ENCODE results near the gene COL9A1. TPM values are rescaled to one million over a fixed set of nuclear protein-coding genes. Genes with fewer than 3 reads are reported as not detected.
"Not testable (repeated sequence)": the region's sequence is repeated elsewhere in the genome, so short reads cannot be mapped to it uniquely, and the experiment has no call there.

COL9A1 gene
- polyA plus RNA-seq (2013, experiment 1 of 2; ENCODE audit: insufficient read length) = not detected
- polyA plus RNA-seq (2013, experiment 2 of 2; ENCODE audit: insufficient read length) = 0.32 TPM

- no peak for DNase-seq
These were observed at the start of gene COL9A1 for GRCh38 chr6:70303034-70303525. TSS of gene COL9A1 (minus strand) at chr6:70303084. CDS start at chr6:70302924, 160 bp downstream.

DNA sequence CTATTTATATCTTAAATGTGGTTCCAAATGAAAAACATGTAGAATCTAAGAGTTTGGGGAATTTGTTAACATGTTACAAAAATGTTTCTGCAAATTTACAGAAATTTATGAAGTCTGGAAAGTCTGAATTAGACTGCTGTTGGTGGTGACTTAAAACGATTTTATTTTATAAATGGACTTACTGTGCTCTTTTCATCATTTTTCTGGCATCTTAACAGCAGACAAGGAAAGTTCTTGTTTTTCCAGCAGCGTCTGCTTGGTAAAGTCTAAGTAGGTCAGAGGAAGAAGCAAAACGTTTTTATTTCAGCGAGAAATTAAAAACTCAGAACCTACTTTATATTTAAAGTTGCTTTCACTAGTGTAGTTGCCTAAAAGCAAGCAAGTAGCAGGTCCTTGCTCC lies 48.6 kb upstream of the COL9A1 start:
- no peak for DNase-seq

DNA sequence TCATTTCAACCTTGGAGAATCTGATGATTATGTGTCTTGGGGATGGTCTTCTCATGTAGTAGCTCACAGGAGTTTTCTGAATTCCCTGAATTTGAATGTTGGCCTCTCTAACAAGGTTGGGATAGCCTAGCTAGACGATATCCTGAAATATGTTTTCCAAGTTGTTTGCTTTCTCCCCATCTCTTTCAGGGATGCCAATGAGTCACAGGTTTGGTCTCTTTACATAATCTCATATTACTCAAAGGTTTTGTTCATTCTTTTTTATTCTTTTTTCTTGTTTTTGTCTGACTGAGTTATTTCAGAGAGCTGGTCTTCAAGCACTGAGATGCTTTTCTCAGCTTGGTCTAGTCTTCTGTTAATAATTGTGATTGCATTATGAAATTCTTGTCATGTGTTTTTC lies 42.7 kb upstream of the COL9A1 start:
- DNase-seq = no peak

DNA sequence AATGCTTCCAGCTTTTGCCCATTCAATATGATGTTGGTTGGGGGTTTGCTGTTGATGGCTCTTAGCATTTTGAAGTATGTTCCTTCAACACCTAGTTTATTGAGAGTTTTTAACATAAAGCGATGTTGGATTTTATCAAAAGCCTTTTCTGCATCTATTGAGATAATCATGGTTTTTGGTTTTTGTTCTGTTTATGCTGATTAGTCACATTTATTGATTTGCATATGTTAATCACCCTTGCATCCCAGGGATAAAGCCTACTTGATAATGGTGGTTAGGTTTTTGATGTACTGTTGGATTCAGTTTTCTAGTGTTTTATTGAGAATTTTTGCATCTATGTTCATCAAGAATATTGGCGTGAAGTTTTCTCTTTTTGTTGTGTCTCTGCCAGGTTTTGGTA lies 40.4 kb upstream of the COL9A1 start:
- DNase-seq = no peak

DNA sequence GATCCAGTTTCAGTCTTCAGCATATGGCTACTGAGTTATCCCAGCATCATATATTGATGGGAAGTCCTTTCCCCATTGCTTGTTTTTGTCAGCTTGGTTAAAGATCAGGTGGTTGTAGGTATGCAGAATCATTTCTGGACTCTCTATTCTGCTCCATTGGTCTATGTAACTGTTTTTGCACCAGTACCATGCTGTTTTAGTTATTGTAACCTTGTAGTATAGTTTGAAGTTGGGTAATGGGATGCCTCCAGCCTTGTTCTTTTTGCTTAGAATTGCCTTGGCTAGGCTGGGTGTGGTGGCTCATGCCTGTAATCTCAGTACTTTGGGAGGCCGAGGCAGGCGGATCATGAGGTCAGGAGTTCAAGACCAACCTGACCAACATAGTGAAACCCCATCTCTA lies 36.9 kb upstream of the COL9A1 start:
- not testable (repeated sequence) for DNase-seq

DNA sequence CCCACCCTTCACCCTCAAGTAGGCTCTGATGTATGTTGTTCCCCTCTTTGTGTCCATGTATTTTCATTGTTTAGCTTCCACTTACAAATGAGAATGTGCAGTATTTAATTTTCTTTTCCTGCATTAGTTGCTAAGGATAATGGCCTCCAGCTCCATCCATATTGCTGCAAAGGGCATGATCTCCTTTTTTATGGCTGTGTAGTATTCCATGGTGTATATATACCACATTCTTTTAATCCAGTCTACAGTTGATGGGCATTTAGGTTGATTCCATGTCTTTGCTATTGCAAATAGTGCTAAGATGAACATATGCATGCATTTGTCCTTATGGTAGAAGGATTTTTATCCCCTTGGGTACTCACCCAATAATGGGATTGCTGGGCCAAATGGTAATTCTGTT lies 35.9 kb upstream of the COL9A1 start:
- no peak for DNase-seq

- DNase-seq = no peak
These were observed 34.8 kb upstream of the COL9A1 start for GRCh38 chr6:70337743-70338105.

- no peak for DNase-seq
These were observed 34.3 kb upstream of the COL9A1 start for GRCh38 chr6:70336996-70337742.

- DNase-seq = no peak
These were observed 24.2 kb upstream of the COL9A1 start for GRCh38 chr6:70327036-70327435.

DNA sequence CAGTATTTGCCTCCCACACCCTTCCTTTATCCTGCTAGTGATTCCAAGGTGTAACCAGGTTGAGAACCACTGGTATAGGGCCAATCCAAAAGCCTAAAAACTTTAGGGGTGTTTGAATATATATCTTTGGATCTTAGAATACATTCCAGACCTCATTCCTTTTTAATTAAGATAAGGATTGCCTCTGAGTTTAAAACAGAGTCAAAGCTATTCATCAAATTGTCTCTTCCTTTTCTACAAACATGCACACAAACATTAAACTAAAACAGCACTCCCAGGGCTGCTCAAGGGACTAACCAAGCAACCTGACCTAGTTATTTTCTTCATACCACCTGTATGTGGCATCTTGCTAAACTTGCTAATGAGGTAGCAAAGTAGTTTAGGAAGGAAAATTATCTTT lies 22.1 kb upstream of the COL9A1 start:
- no peak for DNase-seq

DNA sequence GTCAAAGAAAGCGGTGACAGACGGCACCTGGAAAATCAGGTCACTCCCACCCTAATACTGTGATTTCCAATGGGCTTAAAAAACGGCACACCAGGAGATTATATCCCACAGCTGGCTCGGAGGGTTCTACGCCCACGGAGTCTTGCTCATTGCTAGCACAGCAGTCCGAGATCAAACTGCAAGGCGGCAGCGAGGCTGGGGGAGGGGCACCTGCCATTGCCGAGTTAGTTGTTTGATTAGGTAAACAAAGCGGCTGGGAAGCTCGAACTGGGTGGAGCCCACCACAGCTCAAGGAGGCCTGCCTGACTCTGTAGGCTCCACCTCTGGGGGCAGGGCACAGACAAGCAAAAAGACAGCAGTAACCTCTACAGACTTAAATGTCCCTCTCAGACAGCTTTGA lies 14.9 kb upstream of the COL9A1 start:
- not testable (repeated sequence) for DNase-seq

DNA sequence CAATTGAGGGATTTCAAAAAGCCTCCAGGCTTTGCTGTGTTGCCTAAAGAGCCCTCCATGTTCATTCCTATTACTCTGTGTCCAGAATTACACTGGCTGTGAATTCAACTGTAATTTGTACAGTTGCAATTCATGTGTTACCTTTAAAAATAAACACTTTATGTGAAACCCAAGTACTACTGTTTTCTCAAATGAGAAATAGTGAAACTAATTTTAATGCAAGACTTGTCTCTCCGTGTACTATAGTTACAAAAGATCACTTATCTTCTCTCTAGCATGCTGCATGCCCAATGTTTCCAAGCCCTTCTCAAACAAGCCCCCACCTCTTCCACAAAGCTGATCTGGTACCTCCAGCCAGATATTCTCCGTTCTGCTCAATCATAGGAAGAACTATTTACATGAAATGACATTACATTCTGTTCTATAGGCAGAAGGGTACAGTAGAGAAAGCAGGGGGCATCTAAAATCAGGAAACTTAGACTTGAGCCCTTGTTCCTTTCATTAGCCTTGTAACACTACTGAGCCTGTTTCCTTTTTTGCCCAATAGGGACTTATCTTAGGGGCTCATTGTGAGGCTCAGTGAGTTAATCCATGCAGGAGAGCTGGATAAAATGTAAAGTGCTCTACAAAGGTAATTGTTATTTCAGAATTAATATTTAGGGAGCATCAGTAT lies 12.3 kb upstream of the COL9A1 start:
- DNase-seq = no peak

DNA sequence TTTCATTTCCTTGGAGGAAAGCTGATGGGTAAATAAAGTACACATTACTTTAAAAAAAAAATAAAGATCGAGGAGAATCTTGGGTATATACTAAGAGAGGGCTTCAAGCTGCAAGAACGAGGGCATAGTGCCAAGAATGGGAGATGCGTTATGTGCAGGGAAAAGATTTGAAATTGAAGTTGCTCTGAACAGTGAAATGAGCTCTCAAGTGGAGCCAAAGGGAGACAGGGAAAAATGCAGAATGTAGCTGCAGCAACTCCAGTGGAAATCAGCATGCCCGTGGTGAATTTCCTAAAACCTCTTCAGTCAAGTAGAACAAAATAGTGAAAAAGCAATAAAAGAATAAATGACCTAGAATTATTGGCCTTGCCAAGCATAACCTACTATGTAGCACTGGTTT lies 11.4 kb upstream of the COL9A1 start:
- no peak for DNase-seq

- peak; percentile 71 for DNase-seq
These were observed 9.4 kb upstream of the COL9A1 start for GRCh38 chr6:70312165-70312745.

- DNase-seq = peak; percentile 27
These were observed 7.3 kb upstream of the COL9A1 start for GRCh38 chr6:70310063-70310694.

- DNase-seq = no peak
These were observed 6.4 kb upstream of the COL9A1 start for GRCh38 chr6:70309243-70309642.

- DNase-seq = not testable (repeated sequence)
These were observed 5.3 kb upstream of the COL9A1 start for GRCh38 chr6:70308142-70308541.

- DNase-seq = no peak
These were observed 4.1 kb upstream of the COL9A1 start for GRCh38 chr6:70307008-70307407.

GRCh38 chr6:70304616-70305015 lies 1.7 kb upstream of the COL9A1 start:
- no peak for DNase-seq

DNA sequence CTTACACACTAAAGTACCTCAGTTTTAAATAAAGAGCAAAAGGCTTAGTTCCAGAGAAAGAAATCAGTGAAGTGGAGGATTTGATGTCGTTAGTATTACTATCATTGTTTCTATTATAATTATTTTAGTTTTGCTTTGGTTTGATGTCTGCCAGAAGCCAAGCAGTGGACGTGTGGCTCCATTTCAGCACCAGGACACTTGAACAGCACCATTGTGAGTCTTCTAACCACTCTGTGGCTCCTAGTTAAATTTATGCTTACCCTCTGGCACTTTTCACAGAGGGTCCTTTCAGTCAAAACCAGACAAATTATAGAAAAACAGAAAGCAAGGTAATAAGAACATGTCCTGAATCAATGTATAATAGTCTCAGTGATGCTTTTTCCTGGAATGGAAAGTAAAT lies 3.4 kb downstream of the COL9A1 start:
- peak; percentile 24 for DNase-seq

DNA sequence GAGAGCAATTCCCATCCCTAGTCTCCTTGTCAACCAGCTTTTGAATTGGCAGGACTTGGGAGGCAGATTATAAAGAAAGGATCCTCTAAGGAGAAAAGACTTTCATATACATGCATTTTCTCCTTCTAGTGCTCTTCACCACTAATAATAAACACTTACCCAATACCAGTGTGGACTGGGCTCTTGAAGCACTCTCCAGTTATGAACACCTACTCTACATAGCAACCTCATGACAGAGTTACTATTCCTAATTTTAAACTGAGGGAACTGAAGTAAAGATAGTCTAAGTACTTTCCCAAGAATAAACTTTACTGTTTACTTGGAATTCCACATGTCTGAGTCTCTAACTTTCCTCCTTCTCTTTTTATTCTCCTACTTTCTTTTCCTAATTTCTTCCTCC lies 4.8 kb downstream of the COL9A1 start:
- no peak for DNase-seq

DNA sequence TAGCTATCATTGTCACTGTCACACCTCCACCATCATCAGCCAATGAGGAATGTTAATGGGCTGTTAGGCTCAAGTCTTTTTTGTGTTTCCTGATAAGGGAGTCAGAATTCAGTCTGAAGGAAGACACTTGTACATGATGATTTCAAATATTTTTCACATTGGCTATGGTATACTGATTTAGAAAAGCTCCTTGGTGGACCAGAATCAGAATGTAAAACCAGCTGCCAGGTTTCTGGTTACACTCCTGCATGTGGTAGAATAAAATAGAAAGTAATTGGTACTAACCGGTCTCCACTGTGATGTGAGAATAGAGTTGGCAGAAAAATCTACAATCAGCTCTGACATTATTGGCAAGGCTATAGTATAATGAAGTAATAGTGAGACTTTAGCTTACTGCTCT lies 10.7 kb downstream of the COL9A1 start:
- DNase-seq = no peak

DNA sequence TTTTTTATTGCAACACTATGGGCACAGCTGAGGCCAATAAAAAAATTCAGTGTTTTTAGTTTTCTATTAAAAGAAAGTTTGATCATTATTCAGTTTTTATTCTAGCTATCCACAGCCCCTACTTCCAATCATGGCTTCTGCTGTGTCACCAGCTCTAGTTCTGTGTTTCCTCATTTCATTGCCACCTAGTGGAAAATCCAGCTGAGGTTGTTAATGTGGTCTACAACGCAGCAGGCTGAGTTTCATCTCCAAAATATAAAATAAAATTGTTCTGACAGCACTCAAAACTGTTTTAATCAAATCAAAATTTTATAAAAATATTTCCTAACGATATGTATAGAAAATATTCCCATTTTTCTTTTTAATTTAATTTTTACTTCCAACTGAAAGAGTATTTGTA lies 13.6 kb downstream of the COL9A1 start:
- DNase-seq = no peak
